Fibroblast of skin of right biceps (primary cell): ENCODE data around the gene STARD13.

Experiments
- DNase-seq: peaks from one replicate; pipeline ENCODE4 v3.0.0-alpha.2; 2013

STARD13 gene

DNA sequence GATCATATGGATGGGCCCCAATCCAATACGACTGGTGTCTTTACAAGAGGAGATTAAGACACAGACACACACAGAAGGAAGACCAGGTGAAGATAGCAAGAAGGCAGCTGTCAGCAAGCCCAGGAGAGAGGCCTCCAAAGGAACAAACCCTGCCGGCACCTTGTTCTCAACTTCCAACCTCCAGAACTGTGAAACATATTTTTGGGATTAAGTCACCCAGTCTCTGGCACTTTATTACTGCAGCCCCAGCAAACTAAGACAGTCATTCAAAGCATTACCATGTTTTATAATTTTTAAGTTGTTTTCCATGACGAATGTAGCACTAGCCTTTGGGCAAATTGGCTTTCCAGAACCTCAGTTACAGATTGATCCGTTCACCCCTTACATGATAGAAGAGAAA, 11.3 kb downstream of the STARD13 start:
- no peak for DNase-seq

DNA sequence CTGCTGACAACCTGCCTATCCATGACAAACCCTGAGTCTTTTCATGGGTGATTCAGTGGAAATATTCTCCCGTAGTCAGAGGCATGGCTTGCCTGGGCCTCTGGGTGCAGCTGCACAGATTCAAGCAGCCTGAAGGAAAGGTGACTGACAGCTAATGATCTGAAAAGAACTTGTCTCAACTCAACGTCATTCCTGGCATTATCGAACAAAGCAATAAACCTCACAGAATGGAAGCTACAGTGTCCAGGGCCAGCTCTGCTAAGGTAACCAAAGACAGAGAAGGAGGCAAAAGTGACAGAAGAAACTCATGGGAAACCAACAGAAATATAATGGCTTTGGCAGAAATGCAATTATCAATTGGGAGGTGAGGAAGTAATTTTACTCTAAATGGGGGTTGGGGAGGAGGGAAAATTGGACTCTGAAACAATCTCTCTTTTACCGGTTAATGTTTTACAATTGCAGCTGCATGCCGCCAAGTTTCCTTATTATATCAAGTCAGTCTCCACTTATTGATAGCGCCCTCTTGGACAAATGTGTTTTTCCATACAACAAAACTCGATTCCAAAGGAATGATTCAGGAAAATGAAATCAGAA, 12.9 kb downstream of the STARD13 start:
- DNase-seq = no peak

DNA sequence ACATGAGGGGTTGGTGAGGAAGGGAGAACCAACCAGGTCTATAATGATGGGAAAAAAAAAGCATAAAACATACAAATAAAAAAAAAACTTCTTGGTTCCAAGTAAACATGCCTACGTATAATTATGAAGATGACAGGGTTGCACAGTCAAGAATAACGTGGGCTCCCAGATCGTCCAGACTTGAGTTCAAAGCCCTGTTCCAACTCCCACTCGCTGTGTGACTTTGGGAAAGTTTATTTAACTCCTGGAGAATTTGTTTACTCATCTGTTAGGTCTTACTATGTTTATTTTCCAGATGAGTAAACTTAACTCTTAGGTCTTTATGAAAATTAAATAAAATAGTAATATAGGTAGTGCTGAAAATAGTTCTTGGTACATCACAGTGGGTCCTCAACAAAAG, 13.8 kb downstream of the STARD13 start:
- no peak for DNase-seq

DNA sequence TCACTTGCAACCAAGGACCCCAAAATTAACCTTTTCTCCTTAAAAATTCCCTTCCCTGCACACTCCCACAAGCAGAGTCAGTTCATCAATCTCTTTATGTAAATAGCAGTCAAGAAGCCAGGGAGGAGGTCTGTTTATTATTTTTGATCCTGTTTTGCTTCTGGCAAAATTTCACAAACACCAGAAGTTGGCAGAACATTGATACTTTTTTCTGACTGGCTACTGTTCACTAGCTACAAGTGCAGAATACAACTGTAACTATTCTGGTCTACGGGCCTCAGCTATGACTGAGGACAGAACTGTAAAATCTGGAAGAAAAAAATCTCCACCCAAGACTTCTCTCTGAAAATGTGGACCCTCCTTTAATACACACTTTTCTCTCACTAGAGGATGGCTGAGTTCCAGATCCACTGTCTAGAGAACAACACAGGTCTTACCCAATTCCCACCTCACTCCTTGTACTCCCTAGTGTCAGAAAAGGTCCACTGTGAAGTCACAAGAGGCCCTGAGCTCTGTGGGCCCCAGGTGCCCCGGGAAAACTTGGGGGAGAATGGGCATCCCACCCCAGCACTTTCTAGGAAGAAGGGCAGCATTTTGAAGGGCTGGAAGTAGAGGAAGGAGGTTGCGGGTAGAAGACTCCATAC, 14.5 kb downstream of the STARD13 start:
- no peak for DNase-seq

DNA sequence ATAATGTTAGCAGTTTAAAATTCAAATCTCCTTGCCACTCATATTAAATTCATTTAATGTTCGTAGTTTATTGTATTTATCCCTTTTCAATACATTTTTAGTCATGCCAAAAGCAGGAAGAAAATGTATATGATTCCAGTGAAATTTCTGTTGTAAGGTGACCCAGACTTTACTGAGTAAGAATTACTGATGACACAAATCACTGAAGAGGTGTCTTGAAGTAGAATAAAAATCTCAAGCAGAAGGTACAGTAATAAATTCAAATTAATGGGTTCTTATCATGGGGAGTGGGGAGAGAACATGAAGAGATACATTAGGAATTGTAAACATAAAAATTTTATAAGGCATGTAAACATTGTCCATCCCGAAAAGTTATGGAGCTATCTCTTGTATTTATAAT, 19.9 kb downstream of the STARD13 start:
- no peak for DNase-seq

DNA sequence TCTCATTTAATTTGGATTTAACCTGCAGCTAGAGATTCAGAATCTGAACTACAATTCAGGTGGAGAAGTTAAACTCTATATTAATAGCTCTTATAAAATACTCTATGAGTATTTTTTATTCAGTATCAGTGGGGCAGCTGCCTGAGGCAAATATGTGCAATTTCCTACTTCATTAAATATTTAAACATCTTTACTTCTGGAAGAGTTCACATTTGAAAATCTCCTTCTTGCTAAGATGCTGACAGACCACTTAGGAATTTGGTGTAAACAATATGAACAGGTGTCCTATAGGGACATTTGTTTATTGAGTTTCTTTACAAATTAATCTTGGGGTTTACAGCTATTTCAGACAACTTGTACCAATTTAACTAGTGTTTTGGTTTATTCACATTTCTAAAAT, 20.4 kb downstream of the STARD13 start:
- no peak for DNase-seq

DNA sequence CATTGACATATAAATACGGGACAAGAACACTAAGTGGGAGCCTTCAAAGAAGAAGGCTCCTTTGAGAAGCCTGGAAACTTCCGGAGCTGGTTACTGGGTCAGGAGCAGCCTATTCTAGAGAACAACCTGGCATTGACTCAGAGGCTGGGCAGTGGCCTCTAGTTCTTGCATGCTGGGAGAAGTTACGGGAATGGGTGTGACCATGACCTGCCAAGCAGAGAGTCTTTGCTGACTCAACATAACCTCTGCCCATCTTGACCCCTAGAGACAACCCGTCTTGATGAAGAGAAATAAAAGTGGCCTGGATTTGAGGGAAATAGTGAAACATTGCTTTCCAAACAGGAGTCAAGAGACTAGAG, 21.0 kb downstream of the STARD13 start:
- DNase-seq = no peak

DNA sequence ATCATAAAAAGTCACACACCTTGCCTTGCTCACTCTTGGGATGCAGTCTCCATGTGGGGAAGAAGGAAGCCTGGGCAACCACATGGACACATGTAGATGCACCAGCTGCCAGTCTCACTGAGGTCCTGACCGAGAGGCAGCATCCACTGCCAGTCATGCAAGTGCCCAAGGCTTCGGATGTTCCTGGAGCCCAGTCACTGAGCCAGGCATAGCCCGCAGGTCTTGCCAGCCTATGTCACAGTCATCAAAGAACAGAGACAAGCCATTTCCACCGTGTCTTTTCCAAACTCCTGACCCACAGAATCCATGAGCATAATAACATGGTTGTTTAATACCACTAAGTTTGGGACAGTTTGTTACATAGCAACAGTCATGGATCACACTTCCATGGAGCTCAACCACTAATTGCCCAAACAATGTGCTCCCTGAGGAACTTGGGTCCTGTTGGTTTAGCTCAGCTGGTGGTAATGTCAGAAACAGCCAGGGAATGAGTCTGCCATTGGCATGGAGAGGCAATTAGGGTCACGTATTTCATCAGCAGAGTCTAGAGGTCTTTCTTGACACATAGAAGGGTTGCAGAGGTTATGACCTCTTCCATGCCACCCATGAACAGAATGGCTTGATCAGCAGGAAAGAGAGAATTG, 21.5 kb downstream of the STARD13 start:
- DNase-seq = no peak

DNA sequence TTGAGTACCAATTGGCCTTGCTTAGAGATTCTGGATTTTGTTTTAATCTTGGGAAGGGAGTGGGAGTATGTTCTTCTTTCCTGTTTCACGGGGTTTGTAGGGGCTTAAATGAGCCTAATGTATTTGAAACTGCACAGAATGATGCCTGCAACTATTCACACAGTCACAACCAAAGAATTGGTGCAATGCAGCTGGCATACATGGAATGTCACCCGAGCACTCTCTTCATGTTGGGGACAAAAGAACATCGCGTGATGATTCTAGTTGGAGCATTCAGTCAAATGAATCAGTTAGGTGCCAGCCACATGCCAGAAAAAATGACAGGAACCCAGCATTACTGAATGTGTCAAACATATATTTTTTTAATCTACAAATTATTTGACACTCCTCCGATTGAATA, 22.1 kb downstream of the STARD13 start:
- DNase-seq = no peak

DNA sequence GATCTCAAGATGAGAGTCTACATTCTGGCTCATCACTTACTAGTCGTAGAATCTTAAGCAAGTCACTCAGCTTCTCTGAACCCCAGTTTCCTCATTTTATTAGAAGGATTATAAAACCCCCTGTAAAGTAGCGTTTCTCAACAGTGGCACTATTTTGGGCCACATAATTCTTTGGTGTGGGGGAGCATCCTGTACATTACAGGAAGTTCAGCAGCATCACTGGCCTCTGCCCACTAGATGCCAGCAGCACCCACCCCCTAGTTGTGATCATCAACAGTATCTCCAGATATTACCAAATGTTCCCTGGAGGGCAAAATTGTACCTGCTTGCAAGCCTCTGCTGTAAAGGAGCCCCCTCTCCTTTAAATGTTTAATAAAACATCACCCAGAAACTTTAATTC, 22.6 kb downstream of the STARD13 start:
- no peak for DNase-seq

DNA sequence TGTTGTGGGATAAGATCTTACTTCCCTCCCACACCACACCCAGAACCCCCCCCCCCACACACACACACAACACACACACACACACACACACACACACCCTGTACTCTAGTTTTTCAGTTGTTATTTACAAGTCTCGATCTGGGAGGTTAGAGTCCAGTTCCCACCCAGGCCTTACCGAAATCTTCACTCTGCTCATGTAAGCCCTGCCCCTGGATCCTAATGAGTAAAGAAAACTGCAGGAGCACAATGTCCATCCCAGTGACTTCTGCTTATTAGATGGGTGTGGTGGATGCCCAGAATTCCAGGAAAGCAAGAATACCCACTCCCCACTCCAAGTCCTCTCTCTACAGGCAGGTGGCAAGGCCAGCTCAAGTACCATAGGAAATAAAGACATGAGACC, 23.0 kb downstream of the STARD13 start:
- no peak for DNase-seq

DNA sequence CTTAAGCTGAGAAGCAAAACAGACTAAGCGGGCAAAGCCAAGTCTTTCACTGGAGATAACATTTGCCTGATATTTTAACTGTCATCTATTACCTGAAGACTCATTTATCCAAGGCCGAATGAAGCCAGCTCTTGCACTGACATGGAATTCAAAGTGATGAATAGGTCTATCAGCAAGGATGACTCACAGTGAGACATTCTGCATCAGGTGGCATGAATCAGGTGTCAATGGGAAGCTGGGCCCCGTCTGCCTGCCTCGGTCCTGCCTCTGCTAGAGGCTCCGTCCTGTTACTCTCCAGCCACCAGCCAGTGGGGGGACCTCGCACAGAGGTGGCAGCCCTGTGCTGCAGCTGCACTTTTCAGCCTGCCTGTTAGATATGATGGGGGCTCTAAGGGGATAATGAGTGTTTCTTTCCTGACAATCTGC, 23.5 kb downstream of the STARD13 start:
- no peak for DNase-seq

DNA sequence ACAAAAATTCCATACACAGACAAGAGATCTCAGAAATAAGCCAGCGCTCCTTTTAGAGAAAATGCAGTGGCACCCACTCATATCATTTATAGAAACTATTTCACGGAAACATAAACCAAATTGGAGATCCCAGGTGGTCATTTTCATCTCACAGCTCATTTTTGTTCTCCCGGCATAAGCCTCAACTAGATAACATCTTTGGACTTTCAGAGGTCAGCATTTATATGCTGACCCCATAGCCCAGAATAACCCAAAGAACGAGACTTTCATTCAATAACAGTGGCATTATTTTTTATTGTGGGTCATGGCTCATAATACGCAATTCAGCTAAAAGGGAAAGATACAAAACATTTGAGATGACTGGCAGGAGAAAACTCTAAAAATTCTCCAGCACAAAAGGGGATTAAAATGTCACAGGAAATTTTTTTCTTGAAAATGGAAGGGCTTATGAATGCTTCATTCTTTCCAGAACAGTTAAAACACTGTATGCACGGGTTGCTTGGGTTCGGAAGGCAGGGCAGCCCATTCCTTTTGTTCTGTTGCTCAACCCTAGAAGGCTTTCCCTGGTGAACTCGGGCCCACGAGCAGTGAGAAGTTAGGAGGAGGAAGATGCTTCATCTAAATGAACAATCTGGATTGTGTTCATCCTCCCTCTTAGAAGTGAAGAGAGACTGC, 24.0 kb downstream of the STARD13 start:
- no peak for DNase-seq

DNA sequence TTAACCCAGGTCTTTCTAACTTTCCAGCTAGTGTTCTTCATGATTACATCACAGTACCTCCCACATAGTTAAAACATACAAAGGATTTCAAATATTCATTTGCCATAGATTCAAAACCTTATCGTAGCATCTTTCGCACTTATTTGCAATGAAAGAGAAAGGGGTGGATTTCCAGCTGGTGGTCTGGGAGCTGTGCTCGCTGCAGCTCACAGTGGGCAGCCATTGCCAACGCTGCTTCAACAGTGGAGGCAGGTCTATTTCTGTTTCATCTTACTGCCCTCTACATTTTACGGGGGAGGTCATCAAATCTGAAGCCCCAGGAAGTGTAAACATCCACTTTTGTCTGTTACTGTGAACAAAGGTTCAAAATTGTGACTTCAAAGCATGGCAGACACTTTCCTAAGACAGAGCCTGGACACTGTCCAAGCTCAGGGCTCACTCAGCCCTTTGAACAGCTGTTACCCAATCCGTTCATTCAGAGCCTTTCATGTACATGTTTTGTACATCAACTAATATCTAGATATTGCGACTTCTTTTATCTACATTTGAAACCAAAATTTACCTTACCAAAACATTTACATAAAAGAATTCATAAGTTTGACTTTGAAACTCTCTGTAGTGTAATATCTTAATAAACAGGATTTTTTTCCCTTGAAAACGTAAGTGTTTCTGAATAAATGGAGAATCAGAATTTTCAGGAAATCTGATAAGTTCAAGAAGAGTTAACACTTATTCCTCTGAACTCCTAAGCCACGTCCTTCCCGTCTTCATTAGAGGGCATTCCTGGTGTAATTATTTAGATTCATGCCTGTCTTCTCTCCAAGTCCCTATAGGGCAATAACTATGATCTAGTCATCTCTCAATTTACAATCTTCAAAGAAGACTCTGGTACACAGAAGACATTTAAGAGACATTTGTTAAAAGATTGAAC, 25.1 kb downstream of the STARD13 start:
- no peak for DNase-seq

DNA sequence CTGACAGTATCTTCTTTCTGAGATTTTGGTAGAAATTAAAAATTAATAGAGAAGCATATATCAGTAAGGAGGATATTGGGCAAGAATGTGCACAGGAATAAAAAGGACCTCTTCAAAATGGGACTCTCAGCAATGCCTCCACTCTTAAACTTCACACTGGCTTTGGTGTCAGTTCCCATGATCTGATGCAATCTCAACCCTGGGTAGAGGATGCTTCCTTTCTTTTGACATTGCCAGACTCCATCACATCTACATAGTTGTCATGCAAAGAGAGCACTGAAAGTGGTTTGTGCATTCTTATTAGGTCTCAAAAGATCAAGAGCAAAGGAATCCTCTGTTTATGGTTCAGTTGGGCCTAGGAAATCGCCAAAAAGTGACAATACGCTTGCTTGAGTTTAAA, 26.3 kb downstream of the STARD13 start:
- DNase-seq = no peak

DNA sequence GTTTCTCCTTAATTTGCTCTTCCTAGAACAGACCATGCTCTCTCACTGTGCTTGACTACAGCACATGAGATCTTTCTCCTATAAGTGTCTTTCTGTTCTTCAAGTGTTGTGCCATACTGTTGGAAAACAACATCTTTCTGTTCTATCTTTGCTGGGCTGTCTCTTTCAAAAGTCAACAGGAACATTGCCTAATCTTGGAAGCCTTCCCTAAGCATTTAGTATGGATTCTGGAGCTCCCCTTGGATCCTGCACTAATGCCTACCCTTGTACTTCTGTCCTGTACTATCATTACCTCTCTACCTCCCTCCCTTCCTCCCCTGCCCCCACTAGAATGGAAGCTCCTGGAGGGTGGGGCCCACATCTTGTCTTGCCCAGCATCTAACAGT, 26.8 kb downstream of the STARD13 start:
- no peak for DNase-seq

DNA sequence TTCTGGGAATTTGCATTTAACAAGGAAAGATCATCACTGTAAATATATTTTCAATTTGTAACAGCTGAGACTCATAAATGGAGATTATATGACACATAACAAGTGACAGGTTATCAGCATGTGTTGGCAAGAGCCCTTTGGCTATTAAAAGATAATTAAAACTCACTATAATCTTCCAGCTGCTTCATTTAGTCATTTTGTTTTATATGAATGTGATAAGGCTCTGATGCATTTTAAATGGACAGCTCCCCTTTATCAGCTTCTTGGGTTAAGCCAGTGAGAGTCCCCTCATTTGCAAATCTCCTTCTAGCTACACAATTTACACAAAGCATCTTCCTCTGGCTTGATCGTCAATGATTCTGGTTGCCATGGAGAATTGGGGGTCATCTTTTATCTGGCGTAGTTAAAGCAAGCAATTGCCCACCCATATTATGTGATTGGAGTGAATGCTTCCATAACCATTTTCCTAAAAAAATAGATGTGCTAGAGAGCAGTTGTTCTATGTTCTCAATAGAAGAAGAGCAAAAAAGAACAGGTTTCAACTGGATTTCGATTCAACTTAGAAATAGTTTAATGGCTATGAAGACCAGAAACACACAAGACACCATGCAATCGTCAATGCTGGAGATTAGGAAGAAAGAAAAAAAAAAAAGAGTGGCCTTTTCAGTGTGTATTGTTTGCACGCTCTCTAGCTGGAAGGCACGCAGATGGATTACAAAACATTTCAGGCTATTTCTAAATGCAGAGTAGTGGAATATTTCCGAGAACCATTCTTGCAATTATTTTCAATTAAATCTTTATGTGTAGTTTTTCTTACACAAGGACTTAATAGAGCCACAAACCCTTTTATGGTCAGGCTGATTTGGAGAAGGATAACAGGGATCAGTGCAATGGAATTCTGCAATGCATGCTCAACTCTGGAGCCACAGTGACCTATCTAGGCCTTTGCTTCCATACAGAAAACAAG, 27.4 kb downstream of the STARD13 start:
- DNase-seq = peak; percentile 55

DNA sequence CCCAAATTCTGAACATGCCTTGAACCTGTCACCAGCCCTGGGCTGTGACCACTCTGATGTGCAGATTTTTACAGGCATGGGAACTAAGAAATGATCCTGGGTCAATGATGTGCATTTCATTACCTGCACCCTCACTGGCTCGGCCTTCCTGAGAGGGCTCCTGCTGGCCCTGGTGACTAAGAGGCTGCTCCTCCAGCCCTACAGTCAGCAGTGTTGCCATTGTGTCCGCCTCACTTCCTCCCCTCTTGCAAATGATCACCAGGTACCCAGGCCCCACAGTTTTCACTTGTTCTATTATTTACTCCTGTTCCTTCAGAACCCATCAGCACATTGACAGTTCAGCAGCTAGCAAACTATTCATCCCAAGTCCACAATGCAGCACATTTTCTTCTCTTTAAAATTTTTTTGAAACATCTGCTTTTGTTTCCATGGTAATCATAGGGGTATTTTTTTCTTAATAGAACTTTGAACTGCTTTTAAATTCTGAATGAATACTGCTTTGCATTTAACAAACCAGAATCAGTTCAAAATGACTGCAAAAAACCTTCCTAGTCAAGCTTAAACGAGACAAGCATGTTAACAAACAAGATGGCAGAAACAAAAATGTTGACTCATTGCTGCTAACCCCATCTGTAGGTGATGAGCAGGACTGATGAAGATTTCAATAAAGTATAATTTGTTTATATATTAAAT, 29.3 kb downstream of the STARD13 start:
- no peak for DNase-seq

DNA sequence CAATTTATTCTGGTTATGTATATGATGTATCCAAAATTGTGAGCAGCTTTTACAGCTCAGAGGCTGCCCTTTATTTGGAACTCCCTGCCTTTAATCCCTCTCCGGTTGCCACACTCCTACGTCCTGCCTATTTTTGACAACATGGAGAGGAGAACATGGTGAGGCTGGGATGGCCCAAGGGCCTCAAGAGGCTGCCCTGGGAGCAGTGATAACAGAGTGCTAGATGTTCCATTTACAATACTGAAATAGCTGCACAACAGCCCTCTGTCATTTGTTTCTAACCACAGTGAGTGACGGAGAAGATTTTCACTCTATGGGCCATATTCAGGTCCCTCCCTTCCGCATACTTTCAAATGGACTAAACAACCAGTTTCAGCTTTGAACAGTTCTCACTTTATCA, 33.4 kb downstream of the STARD13 start:
- no peak for DNase-seq

DNA sequence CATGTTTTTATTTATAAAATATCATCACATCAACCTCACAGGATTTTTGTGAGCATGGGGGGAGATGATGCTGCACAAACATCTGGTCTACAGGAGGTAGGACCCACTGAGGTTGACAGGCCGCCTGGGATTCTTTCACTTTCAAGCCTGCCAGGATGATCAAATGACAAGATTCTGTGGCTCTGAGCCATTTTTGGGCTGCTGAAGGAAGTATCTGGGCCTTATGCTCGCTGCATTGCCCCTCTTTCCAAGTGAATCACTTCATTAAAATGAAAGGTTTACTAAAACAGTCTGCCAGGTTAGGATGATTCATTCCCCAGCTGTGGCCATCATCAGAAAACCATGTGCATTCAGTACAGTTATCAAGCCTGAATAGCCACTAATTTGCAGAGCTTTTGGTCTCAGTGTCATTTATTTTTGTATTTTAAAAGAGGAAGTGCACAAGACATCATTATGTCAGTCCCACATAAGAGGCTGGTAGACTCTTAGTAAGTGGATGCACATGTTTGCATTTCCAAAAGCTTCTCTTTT, 34.4 kb downstream of the STARD13 start:
- DNase-seq = peak; percentile 98

DNA sequence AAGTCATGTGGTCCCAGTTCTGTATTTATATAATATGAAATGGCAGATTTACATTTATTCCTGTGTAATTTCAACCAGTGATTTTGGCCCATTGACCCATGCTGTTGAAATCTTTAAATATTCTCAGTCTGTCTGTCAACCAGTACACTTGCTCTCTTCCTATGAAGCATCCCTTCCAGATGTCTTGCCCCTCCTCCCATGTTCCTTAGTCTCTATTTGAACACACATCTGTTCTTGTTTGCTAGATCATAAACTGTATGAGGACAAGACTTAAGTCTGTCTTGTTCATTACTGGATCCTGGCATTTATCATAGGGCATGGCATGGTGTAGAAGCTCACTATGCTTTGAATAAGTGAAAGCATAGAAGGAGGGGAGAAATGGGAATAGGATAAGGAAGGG, 34.9 kb downstream of the STARD13 start:
- no peak for DNase-seq
